Measurements from ENCODE around the gene CAMTA1.

Gene CAMTA1

DNA sequence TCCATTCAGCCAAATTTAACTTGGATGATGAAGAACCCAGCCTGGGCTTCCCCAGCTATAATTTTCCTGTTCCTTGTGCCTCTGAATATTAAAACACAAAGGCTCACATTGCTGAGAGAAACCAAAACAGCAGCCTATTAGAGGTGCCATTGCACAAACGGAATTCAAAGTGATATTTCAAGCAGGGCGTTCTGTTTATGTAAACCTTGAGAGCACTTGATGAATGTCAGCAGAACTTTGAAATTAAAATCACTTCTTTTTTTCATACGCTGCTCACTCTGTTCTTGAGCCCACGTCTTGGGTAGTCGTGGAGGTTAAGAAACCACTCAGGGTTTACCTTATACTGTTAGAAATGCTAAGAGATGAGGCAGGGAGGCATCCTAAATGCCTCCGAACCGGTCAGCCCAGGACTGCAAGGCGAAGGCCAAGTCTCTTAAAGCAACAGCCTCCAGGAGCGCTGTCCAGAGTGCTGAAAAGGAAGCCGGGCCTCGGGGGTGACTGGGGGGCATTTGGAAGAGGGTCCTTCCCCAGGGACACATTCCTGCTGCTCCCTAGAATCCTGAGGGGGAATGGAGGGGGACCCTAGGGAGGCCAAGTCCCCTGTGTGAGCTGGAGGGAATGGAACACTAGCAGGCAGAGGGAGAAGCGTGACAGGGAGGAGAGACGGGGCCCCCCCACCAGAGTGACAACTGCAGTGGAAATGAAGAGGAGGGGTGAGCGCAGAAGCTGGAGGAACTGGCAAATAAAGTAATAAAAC is 831.0 kb downstream of the CAMTA1 start:
- peak; percentile 26 for DNase-seq (ENCODE audit: low spot score)

DNA sequence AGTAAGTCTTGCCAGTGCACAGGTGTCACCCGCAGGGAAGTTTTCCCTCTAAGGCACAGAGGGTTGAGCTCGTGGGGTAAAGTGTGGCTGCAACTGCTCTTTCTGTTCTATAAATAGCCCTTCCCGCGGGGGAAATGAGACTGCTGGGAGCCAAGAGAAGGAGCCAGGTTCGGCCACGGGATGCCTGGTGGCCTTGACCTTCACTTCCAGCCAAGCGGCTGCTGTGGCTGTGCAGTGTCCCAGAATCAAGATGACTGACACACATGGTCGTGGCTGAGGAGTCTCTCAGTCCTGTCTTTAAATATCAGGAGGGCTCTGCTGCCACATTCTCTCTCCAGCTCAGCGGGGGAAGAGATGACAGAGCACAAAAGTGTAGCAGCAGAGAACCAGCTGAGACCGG is 831.7 kb downstream of the CAMTA1 start:
- no peak for DNase-seq (ENCODE audit: low spot score)

DNA sequence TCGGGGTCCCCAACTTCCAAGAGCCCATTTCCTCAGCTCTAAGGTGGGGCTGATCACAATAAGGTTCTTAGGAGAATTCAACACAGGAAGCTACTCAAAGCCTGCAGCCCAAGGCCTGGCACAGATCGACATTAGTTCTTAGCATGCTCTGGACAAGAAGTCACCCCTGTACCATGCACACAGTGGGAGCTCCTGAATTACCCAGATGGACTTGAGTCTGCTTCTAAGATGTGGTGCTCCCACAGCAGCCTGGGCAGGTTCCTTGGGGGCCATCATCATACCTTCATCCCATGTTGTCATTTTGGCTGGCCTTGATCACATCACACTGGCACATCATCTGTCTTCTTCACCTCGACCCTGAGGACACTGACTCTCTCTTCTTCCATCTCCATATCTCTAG is 832.6 kb downstream of the CAMTA1 start:
- DNase-seq (ENCODE audit: low spot score): no peak

DNA sequence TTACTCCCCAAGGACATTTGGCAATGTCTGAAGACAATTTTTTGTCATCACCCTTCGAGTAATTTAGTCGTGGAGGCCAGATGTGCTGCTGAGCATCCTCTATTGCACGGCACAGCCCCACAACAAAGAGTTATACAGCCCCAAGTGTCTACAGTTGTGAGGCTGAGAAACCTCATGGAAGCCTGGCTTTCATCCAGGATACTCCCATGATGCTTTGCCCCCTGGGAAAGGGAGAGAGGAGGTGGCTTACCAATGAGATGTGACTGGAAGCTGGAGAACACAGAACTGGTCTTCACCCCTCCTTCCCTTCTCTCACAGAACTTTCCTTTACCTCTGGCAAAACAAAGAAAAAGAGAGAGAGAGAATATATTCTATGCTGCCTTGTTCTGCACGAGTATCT is 834.9 kb downstream of the CAMTA1 start:
- no peak for DNase-seq (ENCODE audit: low spot score)

DNA sequence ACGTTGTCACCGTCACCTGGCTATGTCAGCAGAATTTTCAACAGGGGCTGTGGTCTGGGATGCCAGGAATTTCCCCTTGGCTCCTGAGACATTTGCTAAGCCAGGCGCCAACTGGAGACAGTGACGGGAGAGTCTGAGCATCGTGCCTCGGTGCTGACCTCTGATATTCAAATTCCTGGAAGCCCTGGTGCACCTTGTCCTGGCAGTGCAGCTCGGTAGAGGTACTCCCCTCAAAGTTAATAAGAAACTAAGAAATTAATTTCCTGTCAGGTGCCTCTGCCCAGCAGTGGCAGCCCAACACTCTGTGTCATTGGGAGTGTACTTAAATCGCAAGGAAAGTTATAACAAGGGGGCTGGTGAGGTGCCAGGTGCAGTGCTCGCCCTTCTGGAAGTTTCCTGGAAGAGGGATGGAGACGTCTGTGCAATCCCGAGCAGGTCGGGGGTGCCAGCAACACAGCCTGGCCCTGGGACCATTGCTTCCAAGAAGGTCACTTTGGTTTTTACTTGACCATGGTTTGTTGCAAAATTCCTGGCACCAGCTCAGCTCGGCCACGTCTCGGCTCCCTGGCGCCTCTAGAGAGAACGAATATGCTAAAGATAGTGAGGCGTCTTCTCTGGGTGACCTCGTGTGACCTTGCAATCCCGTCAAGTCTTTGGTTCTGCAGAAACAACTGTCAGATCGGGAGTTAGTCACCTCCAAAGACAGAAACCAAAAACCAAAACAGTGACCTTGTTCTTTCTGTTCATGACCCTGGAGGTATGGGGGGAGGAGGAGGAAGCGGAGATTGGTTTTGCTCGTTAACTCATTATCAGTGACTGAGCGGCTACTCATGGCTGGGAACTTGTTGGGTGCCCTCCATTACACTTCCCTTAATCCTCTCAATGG is 836.3 kb downstream of the CAMTA1 start:
- no peak for DNase-seq (ENCODE audit: low spot score)

DNA sequence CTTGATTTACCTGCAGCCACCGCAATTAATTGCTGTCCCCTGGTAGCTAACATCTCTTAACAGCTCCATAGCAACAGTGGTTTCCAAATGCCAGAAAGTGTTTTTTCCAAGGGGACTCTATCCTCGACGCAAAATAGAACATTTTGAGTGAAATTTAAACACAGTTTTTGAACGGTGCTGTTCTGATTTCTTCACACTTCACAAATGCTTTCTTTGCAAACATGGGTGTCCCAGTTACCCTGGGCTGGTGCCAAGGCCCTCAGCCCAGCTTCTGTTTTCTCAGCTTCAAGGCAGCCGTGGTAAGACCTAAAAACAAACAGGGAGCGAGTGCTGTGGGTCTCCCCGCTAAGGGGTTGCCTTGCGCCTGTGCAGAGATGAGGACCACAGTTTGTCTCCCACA is 838.6 kb downstream of the CAMTA1 start:
- no peak for DNase-seq (ENCODE audit: low spot score)

DNA sequence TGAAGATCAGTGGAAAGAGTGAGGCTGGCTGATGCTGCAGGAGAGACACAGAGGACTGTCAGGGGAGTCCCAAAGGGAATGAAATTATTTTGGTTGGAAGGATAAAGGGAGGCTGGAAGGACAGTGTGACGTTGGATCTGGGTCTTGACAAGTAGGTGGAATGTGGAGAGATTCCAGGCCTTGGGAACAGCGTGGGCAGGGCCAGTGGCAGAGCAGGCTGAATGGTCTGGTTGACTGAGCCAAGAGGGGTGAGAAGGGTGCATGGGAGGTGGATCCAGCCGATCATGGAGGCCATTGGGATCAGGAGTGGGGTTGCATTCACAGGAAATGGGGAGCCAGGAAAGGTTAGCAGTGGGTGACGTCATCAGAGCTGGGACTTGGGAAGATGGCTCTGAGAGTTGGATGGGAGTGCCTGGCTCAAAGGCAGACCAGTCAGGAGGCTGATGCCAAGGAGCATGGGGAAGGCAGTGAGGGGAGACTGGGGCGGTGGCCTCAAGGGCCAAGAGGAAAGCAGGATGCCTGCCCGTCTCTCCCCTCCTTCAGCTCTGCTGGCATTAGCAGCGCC is 839.6 kb downstream of the CAMTA1 start:
- no peak for DNase-seq (ENCODE audit: low spot score)

DNA sequence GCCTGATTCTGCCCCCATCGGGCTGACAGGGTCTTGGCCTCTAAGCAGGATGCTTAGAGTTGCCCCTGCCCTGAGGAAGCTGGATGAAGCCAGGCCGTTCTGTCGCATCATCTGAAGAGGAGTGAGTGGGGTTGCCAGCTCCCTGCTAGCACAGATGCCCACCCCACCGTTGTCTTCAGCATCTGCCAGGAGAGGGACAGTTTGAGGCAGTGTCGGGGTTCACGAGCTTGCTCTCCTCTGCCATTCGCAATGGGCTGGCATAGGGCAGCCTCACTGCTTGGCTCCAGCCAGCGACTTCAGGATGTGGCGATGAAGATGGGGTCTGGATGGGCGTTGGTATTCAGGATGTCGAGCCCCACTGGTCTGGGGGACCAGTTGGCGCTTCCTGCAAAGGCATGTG is 840.1 kb downstream of the CAMTA1 start:
- no peak for DNase-seq (ENCODE audit: low spot score)

DNA sequence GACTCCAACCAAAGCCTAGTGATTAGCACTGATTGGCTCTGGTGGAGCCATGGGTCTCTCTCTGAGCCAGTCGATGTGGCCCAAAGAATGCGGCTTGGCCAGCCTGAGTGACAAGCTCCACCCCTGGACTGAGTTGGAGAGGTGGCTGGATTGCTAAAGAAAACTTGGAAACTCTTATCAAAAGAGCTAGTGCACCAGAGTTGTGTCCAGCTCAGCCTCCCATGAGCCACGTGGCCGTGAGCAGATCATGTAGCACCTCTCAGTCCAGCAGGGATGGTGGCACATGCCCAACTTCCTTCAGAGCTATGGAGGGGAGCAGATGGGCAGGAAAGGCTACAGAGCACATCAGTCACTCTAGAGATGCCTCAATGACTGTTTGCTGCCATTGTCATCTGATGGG is 843.0 kb downstream of the CAMTA1 start:
- no peak for DNase-seq (ENCODE audit: low spot score)

DNA sequence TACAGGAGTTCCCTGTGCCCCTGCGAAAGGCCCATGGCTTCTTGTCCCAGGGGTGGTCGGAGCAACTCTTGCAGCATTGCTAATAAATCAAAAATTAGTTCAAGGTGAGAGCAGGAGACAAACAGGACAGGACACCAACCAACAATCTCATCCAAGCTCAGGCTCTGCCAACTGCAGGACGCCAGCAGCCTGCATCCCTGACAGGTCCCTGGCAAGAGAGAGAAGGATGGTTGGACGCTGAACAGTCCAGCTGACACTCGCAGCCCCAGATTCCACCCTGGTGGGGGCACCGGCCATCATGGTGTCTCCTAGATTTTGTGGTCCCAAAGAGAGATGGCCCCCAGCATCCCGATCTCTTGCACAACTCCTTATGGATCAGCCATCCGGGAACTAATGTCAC is 843.8 kb downstream of the CAMTA1 start:
- no peak for DNase-seq (ENCODE audit: low spot score)

DNA sequence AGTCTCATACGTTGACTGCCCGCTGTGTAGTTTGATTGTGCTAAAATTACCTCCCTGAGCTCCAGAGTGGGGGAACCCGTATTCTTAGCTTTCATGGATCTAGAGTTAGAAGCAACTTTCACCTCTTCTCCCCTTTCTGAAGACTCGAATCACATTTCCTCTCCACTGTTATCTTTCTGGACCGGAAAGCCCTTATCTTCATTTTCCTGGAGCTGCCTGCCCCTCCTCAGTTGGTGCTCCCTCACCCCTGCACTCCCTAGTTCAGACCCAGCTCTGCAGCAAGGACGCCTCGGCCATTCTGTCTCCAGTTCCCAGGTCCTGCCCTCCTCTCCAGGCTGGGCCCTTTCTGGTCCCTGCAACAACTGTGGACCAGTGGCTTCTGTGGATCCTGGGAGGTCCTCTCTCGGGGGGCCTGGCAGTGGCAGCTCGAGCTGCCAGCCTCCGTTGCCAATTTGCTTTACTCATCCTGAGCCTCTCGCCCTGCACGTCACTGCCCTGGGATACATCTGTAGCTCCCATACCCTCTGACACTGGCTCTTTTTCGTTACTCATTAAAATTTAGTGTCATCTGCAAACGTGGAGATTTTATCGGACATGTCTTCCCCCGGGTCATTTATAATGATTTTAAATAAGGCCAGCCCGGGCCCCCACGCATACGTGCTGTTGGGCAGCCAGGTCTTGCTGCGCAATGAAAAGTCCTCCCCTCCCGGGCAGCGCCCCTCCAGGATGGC is 844.4 kb downstream of the CAMTA1 start:
- no peak for DNase-seq (ENCODE audit: low spot score)

DNA sequence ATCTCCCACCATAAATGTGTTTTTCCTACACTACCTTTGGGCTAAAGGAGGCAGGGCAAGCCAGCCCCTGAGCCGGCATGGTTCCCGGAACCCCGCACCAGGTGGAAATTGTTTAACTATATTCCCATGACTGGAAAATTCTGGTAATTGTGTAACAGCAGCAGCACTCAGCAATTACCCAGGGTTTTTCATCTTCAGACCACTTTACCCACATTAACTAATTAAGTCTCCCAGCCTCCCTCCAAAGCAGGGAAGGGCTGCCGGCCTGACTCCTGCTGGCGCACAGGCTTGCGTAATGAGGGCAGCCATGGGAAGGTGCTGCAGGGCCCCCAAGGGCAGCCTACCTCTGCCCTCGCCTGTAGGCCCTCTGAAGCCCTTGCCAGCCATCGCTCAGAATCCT is 845.1 kb downstream of the CAMTA1 start:
- no peak for DNase-seq (ENCODE audit: low spot score)

DNA sequence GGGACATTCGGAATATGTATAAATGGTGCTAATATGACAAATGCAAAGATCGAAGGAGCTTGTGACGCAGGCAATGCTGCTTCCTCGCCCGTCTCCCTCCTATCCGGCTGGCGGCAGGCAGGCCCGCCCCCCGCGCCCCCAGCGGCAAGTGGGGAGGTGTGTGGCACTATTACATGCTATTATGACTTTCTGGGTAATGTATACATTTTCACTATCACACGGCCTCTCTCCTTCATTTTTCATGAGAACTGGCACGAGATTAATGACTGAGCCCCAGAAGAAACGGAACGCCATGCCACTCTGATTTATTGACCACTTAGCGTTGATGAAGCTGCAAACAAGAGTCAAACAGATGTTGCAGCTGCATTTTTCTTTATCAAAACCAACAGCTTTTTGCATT is 846.9 kb downstream of the CAMTA1 start:
- DNase-seq (ENCODE audit: low spot score): no peak

DNA sequence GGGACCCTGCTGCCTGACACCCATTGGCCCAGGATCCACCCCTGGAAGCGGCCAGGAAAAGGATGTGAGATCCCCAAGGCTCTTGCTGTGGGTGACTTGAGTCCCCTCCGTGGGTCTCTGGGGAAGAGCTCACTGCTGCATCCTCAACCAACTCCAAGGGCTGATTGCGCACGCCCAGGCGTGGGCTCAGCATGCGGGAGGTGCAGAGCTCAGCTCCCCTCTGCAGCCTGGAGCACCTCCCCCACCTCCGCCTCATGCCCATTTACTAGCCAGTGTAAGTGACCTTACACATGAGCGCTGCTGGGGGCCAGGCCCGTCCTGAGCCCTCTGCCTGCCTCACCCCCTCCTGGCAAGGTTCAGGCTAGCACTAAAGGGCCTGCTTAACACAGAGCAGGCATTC is 847.4 kb downstream of the CAMTA1 start:
- no peak for DNase-seq (ENCODE audit: low spot score)

DNA sequence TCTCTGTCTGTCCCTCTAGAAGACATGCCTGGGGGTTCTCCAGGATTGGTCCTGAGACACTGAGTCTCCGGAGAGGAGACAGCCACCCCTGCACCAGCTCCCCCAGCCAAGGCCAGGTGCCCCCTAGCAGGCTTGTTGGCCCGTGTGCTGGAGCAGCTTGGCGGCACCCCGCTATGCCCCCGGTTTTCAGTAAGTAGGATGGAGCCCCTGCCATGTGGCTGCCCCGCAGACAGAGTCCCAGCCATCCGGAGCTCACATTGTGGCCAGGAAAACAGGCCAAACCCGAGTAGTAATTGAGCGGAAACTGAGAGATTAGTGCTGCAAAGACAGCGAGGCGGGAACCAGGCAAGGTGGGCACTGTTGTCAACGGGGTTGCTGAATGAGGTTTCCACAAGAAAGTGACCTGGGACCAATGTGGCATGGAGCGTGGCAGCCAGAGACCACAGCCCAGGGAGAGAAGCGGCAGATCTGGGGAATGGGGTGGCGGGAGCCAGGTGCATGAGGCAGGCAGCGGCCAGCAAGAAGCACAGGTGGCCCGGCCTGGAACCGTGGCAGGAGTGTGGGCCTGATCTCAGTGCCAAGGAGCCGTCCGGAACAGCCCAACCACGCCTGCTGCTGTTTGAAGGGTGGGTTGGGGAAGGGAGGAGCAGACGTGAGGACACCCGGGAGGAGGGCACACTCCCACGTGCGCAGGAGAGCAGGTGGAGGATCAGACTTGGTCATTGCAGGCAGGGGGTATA is 848.4 kb downstream of the CAMTA1 start:
- no peak for DNase-seq (ENCODE audit: low spot score)

DNA sequence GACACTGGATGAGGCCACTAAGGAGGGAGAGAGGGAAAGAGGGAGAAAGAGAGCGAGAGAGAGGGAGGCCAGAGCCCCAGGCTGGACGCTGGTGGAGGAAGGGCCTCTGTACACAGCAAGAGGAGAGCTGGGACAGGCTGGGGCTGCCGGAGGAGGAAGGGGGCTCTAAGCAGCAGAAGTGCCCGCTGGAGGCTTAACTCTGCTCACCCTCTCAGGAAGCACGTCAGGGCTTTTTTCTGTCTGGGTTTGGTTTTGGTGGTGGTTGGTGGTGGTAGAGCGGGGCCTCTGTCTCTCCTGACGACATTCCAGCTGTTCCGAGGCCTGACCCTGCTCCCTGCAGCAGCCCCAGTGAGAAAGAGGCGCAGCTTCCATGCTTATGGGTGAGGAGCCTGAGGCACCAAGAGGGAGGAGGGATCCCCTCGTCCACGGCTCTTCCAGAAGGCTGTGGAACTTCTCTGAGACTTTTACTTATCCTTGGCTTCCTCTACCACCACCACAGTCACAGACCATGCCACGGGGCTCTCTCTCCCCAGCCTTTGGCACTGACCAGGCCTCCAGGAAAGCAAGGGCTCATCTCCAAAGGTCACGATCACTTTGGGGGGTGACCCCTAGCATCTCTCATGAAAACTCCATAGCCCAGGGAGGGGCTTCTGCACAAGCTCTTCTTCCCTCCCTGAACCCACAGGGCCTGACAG is 849.4 kb downstream of the CAMTA1 start:
- DNase-seq (ENCODE audit: low spot score): no peak

DNA sequence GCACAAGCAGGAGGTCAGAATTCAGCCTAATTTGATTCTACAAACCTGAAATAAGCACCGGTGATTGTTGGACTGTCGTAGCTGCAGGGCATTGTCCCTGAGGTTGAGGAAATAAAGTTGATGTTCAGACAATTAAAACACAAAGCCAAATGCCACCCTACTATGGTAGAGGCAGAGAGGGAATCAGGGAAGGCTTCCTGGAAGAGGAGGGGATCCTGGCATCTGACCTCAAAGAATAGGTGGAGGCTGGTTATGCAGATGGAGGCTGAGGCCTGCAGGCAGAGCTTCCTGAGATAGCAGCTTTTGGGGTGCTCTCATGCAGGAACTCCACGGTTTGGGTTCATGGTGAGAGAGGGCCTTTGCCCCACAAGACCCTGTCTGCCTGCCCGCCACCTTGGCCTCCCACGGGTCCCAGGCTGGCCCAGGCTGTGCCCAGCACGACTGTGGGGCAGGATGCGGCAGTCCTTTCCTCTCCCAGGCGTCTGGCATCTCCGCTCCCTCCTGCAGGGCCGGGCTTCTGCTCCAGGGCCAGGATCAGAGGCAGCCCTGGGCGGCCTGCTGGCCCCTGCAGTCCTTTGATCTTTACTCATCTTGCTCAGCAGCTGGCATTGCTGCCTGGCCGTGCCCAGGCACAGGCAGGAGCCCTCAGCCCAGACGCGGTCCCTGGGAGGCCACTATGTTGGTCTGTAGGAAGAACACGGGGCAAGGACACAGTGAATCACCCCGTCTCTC is 851.7 kb downstream of the CAMTA1 start:
- no peak for DNase-seq (ENCODE audit: low spot score)

DNA sequence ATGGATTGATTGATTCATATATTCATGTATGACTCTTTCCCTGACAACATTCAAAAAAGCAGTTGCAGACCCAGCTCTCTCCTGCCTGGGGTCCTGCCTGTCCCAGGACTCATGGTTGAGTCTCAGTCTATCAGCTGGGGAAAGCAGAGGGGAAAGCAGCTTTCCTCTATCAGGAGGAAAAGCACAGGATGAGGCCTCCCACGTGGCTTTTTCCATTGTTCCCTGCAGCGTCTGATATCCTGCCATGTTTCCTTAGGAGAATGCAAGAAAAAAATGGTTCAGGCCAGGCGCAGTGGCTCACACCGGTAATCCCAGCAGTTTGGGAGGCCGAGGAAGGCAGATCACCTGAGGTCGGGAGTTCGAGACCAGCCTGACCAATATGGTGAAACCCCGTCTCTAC is 852.8 kb downstream of the CAMTA1 start:
- no peak for DNase-seq (ENCODE audit: low spot score)

DNA sequence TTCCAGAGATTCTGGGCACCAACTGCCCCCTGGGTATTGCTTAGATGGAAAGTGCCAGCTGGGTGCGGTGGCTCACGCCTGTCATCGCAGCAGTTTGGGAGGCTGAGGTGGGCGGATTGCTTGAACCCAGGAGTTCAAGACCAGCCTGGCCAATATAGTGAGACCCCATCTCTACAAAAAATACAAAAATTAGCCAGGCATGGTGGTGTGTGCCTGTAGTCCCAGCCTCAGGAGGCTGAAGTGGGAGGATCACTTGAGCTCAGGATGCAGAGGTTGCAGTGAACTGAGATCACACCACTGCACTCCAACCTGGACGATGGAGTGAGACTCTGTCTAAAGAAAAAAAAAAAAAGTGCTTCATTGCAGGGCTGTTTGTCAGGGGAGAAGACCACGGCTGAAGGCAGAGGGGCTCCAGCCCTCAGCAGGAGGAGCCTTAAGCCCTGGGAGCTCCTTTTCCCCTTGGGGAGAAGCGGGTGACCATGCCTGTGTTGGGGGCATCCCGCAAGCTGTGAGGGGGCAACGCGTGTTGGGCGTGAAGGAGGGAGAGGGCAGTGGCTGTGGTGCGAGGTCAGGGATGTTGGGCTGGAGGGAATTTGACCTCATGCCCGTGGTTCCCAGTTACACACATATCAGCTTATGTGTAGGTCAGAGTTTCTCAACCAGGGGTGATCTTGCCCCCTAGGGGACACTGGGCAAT is 854.3 kb downstream of the CAMTA1 start:
- no peak for DNase-seq (ENCODE audit: low spot score)

DNA sequence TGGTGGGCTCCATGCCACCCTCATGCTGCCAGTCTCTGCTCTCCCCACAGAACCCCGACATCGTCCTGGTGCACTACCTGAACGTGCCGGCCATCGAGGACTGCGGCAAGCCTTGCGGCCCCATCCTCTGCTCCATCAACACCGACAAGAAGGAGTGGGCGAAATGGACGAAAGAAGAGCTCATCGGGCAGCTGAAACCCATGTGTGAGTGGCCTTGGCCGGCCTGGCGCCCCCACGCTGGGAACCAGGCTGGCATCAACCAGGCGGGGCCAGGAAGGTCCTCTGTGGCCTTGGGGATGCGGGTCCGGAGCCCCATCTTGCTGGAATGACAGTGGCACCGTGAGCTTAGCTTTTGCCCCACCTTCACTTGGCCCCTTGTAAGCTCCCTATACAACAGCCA is 855.1 kb downstream of the CAMTA1 start:
- no peak for DNase-seq (ENCODE audit: low spot score)

Data from RKO (cell line).